NCI-H460 (cell line): ENCODE data around the gene PSME3. TPM values are rescaled to one million over a fixed set of nuclear protein-coding genes. Genes with fewer than 3 reads are reported as not detected.
"Not testable (repeated sequence)": the region's sequence is repeated elsewhere in the genome, so short reads cannot be mapped to it uniquely, and the experiment has no call there.

Experiments used
- DNase-seq: peaks from one replicate; pipeline ENCODE4 v3.0.0-alpha.2; 2016; ENCODE audit warnings: low read depth; ENCODE audit errors: extremely low read depth
- total RNA-seq: library from RNA; depleted of rRNA; stranded (reverse); fragments of >200 nt; shearing (Covaris generic); gene quantifications from 2 replicates; pipeline ENCODE4 v1.2.3, GENCODE V29; 2014

The PSME3 gene
- total RNA-seq, 1 experiment from 2014 or later = 152 TPM

DNA sequence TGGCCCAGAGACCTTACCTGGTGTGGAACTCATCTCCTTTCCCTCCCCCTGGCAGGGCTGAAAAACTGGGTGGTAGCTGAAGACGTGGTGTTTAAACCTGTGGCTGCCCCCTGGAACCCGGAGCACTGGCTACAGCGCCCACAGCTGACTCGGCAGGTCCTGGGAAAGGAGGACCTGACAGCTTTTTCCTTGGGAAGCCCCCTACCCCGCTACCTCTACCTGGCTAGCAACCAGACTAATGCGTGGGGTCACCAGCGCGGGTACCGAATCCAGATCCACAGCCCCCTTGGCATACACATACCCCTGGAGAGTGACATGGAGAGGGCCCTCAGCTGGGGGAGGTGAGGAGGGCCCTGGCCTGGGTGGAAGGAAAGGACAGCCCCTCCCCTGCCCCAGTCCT lies 15.8 kb downstream of the PSME3 start:
- no peak for DNase-seq

DNA sequence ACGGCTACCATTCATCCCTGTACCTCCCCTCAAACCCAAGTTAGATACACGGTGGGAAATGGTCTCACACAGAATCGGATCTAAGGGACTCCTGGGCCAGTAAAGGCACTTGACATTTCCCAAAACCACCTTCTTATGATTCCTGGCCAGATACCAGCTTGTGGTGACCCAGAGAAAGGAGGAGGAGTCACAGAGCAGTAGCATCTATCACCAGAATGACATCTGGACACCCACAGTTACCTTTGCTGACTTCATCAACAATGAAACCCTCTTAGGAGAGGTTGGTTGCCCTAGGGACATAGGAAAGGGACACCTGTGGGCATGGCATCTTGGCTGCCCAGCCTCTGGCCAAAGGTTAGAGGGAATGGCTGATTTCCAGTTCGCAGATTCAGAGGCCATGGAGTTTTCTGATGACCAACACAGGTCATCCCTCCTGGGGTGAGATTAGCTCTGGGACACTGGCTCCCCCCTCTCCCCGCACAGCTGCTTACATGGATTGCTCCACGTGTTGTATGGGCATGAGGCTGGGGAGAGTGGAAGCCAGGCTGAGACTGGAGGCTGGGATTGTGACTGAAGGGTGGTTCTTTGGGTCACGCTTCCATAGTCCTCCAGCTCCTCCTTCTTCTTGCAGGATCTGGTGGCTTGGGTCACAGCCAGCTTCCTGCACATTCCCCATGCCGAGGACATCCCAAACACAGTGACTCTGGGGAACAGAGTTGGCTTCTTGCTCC lies 16.4 kb downstream of the PSME3 start:
- no peak for DNase-seq

DNA sequence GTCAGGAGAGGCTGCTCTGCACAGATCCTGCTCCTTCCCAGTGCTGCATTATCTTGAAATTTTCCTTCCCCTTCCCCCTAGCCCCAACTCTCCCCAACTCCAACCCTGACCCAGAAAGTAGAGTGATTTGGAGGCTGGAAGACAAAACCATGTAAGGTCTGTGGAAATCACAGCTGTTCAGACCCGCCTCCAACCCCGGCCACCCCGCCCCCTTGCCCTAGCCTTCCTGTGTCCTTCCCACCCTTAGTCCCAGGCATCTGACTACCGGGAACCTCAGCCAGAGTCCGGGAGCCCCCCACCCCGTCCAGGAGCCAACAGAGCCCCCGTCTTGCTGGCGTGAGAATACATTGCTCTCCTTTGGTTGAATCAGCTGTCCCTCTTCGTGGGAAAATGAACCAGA lies 17.8 kb downstream of the PSME3 start, which contains the start of gene AOC3:
AOC3 (plus strand) TSS at position 246 of the 400 bp plus-strand sequence; CDS start at position 391, 145 bp downstream.
- no peak for DNase-seq

DNA sequence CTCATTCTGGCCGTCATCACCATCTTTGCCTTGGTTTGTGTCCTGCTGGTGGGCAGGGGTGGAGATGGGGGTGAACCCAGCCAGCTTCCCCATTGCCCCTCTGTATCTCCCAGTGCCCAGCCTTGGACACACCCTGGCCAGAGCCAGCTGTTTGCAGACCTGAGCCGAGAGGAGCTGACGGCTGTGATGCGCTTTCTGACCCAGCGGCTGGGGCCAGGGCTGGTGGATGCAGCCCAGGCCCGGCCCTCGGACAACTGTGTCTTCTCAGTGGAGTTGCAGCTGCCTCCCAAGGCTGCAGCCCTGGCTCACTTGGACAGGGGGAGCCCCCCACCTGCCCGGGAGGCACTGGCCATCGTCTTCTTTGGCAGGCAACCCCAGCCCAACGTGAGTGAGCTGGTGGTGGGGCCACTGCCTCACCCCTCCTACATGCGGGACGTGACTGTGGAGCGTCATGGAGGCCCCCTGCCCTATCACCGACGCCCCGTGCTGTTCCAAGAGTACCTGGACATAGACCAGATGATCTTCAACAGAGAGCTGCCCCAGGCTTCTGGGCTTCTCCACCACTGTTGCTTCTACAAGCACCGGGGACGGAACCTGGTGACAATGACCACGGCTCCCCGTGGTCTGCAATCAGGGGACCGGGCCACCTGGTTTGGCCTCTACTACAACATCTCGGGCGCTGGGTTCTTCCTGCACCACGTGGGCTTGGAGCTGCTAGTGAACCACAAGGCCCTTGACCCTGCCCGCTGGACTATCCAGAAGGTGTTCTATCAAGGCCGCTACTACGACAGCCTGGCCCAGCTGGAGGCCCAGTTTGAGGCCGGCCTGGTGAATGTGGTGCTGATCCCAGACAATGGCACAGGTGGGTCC lies 18.4 kb downstream of the PSME3 start:
- not testable (repeated sequence) for DNase-seq

DNA sequence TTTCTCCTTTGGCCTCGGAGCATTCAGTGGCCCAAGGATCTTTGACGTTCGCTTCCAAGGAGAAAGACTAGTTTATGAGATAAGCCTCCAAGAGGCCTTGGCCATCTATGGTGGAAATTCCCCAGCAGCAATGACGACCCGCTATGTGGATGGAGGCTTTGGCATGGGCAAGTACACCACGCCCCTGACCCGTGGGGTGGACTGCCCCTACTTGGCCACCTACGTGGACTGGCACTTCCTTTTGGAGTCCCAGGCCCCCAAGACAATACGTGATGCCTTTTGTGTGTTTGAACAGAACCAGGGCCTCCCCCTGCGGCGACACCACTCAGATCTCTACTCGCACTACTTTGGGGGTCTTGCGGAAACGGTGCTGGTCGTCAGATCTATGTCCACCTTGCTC lies 19.2 kb downstream of the PSME3 start:
- DNase-seq = no peak

DNA sequence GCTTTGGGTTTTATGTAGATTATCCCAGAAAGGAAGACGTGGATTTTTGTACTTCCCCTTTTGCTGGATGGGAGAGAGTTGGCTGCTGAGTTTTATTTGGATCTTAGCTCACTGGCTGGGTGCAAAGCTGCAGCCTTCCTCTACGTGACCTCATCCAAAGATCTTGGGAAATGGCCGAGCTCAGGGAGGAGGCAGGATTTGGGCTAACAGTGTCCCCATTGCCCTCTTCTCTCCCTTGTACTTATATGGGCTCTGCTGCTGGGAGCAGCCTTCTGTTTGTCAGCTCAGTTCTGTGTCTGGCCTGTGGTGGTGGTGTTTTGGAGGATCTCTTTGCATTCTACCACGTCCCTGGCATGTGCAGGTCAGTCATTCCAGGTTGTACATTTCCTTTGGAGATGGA lies 19.8 kb downstream of the PSME3 start:
- DNase-seq = no peak

DNA sequence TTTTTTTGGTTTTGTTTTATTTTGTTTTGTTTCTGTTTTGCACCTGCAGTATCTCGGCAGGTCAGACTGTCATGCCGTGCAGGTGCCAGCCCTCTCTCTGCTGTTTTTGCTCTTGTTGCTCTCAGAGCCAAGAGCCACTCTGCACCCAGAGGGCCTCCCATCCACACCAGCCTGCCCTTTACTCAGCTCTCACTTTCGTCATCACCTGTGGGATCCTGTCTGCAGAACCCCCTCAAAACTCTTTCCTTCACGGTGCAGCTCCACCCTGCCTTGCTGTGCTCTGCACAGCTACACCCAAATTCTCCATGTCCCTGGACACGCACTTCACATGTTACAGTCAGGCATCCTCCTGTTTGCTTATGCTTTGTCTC lies 20.4 kb downstream of the PSME3 start:
- DNase-seq = no peak

DNA sequence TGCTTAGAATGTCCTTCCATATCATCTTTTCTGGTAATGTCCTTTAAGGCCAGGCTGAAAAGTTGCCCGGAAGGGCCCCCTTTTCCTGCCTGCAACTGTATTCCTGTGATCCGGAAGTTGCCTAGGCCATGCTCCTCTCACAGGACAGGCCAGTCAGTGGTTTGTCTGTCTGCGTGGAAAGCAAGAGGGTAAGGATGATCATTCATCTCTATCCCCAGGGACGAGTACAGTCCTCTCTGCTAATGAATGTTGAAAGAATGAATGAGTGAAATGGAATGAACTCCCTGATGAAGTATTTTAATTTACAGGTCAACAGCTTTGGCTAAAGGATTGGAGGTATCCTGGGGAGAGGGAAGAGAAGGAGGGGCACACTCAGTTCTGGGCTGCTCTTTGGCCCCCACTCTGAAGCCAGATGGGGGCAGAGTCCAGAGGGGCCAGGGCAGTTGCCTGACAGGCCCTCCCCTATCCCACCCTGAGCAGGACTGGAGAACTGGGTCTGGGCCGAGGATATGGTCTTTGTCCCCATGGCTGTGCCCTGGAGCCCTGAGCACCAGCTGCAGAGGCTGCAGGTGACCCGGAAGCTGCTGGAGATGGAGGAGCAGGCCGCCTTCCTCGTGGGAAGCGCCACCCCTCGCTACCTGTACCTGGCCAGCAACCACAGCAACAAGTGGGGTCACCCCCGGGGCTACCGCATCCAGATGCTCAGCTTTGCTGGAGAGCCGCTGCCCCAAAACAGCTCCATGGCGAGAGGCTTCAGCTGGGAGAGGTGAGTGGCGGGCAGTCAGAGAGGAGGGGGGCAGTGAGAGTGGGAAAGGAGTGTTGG lies 21.0 kb downstream of the PSME3 start:
- no peak for DNase-seq

DNA sequence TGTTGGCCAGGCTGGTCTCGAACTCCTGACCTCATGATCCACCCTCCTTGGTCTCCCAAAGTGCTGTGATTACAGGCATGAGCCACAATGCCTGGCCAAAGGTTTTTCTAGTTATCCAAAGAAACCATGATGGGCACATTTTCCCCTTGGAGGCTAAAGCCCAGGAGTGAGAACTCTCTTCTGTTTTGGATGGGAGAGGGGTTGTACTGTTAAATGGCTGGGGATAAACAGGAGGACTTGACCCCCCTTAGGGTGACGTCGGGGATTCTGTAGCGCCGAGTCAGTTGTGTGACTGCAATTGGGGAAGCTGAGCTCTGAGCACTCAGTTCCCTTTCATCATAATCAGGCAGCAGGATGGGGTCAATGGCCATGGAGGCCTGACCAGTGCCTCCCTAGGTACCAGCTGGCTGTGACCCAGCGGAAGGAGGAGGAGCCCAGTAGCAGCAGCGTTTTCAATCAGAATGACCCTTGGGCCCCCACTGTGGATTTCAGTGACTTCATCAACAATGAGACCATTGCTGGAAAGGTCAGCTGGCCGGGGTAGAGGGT lies 21.9 kb downstream of the PSME3 start:
- no peak for DNase-seq

DNA sequence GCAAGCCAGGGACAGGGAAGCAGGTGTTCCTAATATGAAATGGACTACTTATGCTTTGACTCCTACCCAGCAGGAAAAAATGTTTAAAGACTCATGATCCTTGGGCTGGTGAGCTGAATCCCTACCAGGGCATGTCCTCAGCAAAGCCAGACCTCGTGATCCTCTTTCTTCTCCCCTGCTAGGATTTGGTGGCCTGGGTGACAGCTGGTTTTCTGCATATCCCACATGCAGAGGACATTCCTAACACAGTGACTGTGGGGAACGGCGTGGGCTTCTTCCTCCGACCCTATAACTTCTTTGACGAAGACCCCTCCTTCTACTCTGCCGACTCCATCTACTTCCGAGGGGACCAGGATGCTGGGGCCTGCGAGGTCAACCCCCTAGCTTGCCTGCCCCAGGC lies 22.9 kb downstream of the PSME3 start:
- DNase-seq = not testable (repeated sequence)

DNA sequence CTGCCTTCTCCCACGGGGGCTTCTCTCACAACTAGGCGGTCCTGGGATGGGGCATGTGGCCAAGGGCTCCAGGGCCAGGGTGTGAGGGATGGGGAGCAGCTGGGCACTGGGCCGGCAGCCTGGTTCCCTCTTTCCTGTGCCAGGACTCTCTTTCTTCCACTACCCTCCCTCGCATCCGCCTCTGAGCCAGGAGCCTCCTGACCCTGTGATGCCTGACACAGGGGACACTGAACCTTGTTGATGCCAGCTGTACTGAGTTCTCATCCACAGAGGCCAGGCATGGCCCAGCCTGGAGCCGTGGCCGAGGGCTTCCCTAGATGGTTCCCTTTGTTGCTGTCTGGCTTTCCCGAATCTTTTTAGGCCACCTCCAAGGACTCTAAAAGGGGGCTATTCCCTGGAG lies 23.3 kb downstream of the PSME3 start:
- not testable (repeated sequence) for DNase-seq

DNA sequence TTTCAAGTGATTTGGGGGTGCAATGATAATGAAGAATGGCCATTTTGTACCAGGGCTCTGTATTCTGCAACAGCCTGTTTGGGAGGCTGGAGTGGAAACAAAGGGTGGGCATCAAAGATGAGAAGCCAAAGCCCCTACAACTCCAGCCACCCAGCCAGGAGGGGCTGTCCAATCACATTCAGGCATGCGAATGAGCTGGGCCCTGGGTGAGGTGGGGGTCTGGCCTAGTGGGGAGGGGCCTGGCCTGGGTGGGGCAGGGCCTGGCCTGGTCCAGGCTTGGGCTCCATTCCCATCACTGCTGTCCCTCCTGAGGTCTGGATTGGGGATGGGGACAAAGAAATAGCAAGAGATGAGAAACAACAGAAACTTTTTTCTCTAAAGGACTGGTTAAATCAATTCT lies 24.2 kb downstream of the PSME3 start:
- no peak for DNase-seq

DNA sequence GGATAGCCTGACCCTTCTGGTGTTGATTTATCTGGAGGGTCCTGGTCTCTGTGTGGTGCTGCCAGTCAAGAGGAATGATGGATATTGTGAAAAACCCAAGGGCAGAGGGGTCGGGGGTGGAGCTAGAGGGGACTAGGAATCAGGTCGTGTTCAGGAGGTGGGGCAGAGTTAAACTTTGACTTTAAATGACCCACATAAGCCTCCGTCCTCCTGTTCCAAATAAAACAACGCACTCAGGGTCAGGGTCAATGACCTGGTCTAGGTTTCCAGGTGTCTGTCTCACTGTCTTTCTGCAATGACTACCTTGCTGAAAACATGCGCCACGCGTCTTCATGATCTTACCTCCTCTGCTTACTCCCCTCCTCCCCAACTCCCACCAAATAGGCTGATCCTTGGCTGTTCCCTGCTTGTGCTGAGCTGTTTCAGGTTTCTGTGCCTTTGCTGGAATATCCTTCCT lies 32.5 kb downstream of the PSME3 start:
- no peak for DNase-seq

DNA sequence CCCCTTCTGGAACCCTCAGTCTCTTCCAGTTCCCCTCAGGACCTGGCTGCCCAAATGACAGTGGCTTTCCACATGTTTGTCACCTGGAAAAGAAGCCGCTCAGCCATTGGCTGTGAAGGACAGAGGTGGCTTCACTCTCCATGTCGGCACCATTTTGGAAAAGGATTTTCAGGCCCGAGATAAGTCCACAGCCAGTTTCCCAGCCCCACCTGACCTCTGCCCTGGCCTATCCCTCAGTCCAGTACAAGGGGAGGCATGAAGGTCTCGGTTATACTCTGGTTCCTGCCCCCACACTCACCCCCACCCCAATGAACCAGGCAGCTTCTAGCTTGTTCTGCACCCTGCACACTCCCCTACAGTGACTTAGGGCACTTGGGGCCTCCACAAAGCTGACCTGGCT lies 33.0 kb downstream of the PSME3 start:
- no peak for DNase-seq

DNA sequence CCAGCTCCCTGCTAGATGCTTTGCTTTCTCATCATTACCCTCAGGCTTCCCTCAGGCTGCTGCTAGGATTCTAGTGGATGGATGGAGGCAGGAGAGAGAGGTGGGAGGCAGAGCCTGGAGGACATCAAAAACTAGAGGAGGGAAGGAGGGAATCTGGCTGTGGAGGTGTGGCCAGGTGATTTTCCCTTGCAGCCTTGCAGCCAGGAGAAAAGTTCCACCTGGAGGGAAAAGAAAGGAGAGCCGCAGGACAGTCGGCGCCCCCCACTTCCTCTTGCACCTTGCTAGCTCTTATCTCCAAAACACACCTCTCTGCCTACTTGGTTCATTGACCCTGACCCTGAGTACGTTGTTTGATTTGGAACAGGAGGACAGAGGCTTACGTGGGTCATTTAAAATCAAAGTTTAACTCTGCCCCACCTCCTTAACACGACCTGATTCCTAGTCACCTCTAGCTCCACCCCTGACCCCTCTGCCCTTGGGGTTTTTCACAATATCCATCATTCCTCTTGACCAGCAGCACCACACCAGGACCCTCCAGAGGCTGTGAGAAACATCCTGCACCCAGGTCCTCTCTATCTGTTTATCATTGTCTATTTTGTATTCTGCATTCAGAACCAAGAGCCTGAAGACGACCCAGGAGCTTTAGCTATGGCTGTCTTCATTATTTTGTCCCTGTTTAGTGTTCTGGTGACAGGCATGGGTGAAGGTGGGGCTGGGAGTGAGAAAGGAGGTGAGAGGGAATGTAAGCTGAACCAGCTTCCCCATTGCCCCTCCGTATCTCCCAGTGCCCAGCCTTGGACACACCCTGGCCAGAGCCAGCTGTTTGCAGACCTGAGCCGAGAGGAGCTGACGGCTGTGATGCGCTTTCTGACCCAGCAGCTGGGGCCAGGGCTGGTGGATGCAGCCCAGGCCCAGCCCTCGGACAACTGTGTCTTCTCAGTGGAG lies 33.7 kb downstream of the PSME3 start:
- no peak for DNase-seq

DNA sequence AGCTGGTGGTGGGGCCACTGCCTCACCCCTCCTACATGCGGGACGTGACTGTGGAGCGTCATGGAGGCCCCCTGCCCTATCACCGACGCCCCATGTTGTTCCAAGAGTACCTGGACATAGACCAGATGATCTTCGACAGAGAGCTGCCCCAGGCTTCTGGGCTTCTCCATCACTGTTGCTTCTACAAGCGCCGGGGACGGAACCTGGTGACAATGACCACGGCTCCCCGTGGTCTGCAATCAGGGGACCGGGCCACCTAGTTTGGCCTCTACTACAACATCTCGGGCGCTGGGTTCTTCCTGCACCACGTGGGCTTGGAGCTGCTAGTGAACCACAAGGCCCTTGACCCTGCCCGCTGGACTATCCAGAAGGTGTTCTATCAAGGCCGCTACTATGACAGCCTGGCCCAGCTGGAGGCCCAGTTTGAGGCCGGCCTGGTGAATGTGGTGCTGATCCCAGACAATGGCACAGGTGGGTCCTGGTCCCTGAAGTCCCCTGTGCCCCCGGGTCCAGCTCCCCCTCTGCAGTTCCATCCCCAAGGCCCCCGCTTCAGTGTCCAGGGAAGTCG lies 34.6 kb downstream of the PSME3 start:
- DNase-seq = not testable (repeated sequence)

DNA sequence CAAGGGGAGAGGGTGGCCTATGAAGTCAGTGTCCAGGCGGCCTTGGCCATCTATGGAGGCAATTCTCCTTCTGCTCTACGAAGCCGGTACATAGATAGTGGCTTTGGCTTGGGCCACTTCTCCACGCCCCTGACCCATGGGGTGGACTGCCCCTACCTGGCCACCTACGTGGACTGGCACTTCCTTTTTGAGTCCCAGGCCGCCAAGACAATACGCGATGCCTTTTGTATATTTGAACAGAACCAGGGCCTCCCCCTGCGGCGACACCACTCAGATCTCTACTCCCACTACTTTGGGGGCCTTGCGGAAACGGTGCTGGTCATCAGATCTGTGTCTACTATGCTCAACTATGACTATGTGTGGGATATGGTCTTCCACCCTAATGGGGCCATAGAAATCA lies 35.1 kb downstream of the PSME3 start:
- DNase-seq = no peak

DNA sequence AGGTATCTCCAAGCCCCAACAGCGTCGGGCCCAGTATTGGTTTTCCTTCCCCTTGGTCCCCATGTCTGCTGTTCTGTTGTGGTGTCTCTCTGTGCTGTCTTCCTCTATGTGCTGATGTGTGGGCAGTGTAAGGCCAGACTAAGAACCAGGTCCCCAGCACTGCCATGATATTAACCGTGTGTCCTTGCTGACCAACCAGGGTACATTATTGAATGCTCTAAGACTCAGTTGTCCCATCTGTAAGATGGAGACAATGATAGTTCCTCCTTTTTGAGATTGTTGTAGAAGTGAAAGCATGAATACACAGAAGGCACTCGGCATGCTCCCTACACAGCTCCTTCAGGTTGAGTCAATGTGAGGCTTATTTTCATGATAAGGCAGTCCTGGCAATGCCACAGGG lies 38.5 kb downstream of the PSME3 start:
- DNase-seq = no peak

DNA sequence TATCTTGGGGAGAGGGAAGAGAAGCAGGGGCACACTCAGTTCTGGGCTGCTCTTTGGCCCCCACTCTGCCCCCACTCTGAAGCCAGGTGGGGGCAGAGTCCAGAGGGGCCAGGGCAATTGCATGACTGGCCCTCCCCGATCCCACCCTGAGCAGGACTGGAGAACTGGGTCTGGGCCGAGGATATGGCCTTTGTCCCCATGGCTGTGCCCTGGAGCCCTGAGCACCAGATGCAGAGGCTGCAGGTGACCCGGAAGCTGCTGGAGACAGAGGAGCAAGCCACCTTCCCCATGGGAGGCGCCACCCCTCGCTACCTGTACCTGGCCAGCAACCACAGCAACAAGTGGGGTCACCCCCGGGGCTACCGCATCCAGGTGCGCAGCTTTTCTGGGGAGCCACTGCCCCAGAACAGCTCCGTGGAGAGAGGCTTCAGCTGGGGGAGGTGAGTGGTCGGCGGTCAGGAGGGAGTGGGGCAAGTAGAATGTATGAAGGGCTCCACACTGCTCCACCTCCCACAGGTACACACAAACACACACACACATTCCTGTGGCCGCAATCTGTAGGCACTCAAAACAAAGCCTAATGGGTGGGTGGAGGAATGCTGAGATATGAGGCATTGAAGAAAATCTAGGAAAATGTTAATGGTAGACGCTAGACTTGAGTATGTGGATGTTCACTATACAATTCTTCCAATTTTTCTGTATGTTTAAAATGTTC lies 39.2 kb downstream of the PSME3 start:
- no peak for DNase-seq
